HG03108 (cell line): ENCODE data around the gene NANOS3.
"Not testable (repeated sequence)": the region's sequence is repeated elsewhere in the genome, so short reads cannot be mapped to it uniquely, and the experiment has no call there.

Source experiments
- ATAC-seq: cut with Tn5 transposase; IDR thresholded peaks from one replicate; pipeline ENCODE4 v1.9.1; 2021; ENCODE audit warnings: moderate library complexity; ENCODE audit not compliant: unreplicated experiment

NANOS3 gene

DNA sequence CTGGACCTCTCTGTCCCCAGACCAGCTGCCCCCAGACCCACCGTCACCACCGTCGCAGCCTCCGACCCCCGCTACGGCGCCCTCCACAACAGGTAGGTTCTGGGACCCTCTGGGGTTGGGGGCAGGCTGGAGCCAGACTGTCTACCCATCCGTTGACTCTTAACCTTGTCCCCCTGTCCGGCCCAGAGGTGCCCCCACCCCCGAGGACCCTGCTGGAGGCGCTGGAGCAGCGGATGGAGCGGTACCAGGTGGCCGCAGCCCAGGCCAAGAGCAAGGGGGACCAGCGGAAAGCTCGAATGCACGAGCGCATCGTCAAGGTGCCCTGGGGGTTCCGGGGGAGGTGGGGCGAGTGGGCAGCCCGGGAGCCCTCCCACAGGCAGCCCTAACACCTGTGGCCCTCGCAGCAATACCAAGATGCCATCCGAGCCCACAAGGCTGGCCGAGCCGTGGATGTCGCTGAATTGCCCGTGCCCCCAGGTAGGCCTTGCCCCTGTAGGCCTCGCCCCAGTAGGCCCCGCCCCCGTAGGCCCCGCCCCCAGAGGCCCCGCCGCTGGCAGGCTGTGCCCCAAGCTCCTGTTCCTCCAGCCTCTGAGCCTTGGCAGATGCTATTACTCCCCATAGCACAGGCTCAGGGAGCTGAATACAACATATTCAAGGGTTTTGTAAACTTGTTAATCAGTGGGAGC is 41.9 kb downstream of the NANOS3 start:
- ATAC-seq, result no peak

DNA sequence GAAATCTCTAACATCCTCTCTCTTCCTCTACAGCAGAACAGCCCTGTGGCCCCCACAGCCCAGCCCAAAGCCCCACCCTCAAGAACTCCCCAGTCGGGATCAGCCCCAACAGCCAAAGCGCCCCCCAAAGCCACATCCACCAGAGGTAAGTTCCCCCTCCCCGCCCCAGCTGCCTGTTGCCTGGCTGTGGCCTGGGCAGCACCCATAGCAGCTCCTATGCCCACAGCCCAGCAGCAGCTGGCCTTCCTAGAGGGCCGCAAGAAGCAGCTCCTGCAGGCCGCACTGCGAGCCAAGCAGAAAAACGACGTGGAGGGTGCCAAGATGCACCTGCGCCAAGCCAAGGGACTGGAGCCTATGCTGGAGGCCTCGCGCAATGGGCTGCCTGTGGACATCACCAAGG is 43.6 kb downstream of the NANOS3 start:
- no peak for ATAC-seq

DNA sequence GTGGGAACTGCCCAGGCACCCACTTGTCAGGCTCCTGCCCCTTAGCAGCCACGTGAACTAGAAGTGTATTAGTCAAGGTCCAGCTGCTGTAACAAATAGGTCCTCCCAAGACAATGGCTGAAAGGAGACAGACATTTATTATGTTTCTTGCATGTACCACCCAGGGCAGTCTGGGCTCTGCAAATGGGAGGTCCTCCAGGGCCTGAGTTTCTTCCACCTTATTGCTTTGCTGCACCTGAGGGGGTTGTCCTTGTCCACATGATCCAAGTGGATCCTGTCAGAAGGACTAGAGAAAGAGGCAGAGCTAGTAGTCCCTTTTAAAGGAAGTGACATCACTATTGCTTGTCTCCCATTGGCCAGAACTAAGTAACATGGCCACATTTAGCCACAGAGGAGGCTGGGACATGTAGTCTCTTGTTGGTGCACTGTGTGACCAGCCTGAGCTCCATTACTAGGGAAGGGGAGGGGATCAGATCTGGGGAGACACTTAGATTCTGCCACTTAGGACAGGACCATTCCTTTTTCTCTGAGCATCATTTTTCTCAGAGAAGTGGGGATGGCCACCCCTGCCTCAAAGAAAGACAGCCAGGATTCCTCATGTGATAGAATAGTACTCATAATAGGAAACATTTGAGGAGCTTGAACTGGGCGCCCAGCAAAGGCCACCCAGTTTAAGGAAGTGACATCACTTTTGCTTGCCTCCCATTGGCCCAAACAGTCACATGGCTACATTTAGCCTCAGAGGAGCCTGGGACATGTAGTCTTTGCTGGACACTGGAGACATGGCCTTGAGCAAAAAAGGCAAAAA is 44.2 kb downstream of the NANOS3 start:
- no peak for ATAC-seq

DNA sequence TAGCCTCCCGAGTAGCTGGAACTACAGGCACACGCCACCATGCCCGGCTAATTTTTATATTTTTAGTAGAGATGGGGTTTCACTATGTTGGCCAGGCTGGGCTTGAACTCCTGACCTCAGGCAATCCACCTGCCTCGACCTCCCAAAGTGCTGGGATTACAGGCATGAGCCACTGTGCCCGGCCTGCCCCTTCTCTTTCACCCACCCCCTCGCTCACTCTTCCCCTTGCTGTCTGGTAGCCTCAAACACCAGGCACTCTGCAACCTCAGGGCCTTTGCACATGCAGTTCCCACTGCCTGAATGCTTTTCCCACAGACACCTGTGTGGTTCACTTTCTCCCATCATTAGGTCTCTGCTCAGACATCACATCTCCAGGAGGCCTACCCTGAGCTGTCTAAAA is 45.2 kb downstream of the NANOS3 start:
- not testable (repeated sequence) for ATAC-seq

DNA sequence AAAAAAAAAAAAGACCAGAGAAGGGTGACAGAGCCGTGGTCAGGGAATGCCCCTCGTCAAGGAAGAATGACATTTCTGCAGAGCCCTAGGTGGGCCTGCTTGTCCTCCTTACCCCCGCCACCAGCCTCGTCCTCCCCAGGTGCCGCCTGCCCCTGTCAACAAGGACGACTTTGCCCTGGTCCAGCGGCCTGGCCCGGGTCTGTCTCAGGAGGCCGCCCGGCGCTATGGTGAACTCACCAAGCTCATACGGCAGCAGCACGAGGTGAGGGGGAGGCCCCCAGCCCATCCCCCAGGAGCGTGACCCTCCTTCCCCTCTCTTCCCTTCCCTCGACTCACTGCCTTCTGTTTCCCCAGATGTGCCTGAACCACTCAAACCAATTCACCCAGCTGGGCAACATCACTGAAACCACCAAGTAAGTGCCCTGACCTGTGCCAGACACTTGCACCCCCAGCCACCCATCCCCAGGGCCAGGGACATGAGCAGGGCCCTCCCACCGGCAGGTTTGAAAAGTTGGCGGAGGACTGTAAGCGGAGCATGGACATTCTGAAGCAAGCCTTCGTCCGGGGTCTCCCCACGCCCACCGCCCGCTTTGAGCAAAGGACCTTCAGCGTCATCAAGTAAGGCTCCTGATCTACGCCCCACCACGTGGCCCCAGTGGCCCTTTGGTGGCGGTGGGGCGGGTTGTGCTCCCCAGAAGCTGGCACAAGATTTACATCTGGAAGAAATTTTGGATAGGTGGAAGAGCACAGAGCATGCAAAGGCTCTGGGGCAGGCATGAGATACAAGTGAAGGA is 46.5 kb downstream of the NANOS3 start:
- no peak for ATAC-seq

DNA sequence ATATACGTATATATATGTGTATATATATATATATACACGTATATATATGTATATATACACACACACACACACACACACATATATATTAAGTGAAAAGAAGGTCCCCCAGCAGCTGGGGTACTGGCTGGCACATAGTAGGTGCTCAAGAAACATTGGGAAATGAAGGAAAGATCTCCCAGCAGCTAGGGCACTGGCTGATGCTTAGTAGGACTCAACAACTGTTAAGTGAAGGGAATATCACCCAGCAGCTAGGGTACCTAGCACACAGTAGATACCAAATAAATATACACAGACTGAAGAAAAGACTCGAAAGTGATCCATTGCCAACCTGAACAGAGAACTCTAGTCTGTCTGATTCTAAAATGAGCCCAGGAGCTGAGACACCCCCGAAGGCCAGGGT is 49.1 kb downstream of the NANOS3 start:
- ATAC-seq, result no peak

DNA sequence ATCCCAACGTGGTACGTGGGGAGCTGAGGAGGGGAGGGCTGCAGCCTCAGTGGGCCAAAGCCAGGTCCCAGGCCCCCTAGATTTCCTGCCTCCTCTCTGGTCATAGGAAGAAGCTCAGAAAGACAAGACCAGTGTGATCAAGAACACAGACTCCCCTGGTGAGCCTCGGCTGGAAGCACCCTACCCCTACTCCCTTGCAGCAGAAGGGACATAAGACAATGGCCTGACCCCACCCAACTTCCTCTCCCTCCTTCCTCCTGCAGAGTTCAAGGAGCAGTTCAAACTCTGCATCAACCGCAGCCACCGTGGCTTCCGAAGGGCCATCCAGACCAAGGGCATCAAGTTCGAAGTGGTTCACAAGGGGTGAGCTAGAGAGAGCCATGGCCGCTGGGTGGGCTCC is 49.8 kb downstream of the NANOS3 start:
- ATAC-seq, result no peak

DNA sequence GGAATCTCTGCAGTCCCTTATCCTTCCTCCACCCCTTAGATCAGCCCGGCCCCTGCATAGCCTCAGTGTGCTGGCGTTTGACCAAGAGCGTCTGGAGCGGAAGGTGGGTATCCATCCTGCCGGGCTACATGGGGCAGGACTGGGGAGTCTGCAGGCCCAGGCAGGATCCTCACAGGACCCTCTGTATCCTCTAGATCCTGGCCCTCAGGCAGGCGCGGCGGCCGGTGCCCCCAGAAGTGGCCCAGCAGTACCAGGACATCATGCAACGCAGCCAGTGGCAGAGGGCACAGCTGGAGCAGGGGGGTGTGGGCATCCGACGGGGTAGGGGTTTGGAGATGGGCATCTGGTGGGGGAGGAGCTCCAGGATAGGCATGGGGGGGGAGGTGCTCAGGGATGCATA is 52.4 kb downstream of the NANOS3 start:
- ATAC-seq, result no peak

DNA sequence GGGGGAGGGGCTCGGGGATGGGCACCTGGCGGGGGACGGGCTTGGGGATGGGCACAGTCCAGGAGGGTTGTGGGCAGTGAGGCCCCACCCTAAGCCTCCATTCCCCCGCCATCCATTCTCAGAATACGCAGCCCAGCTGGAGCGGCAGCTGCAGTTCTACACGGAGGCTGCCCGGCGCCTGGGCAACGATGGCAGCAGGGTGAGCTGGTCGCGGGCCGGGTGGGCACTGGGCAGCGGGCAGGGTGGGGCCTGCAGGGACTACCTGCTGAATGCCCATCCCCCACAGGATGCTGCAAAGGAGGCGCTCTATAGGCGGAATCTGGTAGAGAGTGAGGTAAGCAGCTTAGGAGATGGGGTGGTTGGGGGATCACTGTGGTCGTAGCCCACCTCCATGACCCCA is 53.0 kb downstream of the NANOS3 start:
- ATAC-seq, result no peak
